GM13977 (cell line): Measurements from ENCODE around the gene FEM1B.
A peak's percentile ranks its signal among the peaks of the same experiment; 100 is the strongest.

Source experiments
- DNase-seq: peaks from one replicate; pipeline ENCODE4 v3.0.0; 2012; ENCODE audit warnings: low spot score
- CTCF ChIP-seq: IDR thresholded peaks from 2 replicates; pipeline ENCODE4 v1.5.1; 2012; ENCODE audit warnings: mild to moderate bottlenecking, control low read depth; ENCODE audit not compliant: insufficient read depth; ENCODE audit errors: extremely low read depth, missing control alignments
- in situ Hi-C: fragments of 300-500 bp; cut with MboI; formaldehyde crosslinking; loops from one replicate; pipeline ENCODE4 v1.12.0; 2022; ENCODE audit warnings: low sequenced_read_pairs, low pct_unique_long_range_greater_than_20kb, mixed read lengths, inconsistent platforms; ENCODE audit not compliant: unreplicated experiment

Gene FEM1B

GRCh38 chr15:68303560-68304436, 26.3 kb downstream of the FEM1B start:
- TF ChIP-seq CTCF: no peak
- DNase-seq: peak; percentile 1
- in situ Hi-C loops: loop anchor here (10.0 to 25.0 kb wide), 2 partner anchors 231 to 359 kb away; no protein-coding TSS in a partner anchor

- in situ Hi-C loops: loop anchor here (10.0 to 25.0 kb wide), 2 partner anchors 230 to 358 kb away; no protein-coding TSS in a partner anchor
- peak; percentile 3 for DNase-seq
- no peak for TF ChIP-seq CTCF
These were observed 27.2 kb downstream of the FEM1B start for GRCh38 chr15:68304589-68305337.

GRCh38 chr15:68305420-68305871, 27.9 kb downstream of the FEM1B start:
- in situ Hi-C loops: loop anchor here (10.0 to 25.0 kb wide), 2 partner anchors 229 to 357 kb away; no protein-coding TSS in a partner anchor
- peak; percentile 3 for DNase-seq

GRCh38 chr15:68307131-68307928, 29.8 kb downstream of the FEM1B start:
- DNase-seq: peak; percentile 19
- in situ Hi-C loops: loop anchor here (10.0 to 25.0 kb wide), 2 partner anchors 227 to 355 kb away; no protein-coding TSS in a partner anchor
- no peak for TF ChIP-seq CTCF

More at GRCh38 chr15:68305420-68305871, 27.9 kb downstream of the FEM1B start:
- TF ChIP-seq CTCF: no peak

- DNase-seq: no peak
- no peak for TF ChIP-seq CTCF
- in situ Hi-C loops: loop anchor here (10.0 to 25.0 kb wide), 2 partner anchors 226 to 353 kb away; no protein-coding TSS in a partner anchor
These were observed 31.5 kb downstream of the FEM1B start for GRCh38 chr15:68309024-68309423.
